ENCODE results near the gene MKNK1.

DNA sequence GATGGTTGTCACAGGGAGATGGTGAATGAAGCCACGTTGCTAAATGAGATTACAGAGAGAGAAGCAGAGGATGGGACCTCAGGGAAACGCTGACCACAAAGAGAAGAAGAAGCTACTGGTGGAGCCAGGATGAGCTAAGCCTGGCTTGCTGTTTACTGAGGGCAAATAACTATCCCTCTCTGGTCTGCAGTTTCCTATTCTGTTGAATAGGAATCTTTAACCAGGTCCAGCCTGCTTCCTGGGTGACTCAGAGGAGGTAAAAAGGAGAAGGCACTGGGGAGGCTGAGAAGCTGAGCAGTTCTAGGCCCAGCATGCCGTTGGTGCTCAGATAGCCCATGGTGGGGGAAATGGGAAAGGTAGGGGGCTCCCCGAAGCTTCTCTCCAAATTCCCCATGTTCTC lies 84.9 kb downstream of the MKNK1 start:
- TF ChIP-seq EP300 (IDR thresholded peaks at IDR 0.05; ENCODE audit: borderline replicate concordance in 1 of 2, low read depth in 1 of 2, low read length in 1 of 2) (no peak), POLR2AphosphoS5 (IDR thresholded peaks at IDR 0.05; ENCODE audit: low read depth, low read length) (no peak), YY1 (IDR thresholded peaks at IDR 0.05; ENCODE audit: low read depth) (no peak), NFIC (IDR thresholded peaks at IDR 0.05; ENCODE audit: borderline replicate concordance) (no peak), EZH2phosphoT487 (IDR thresholded peaks at IDR 0.05; ENCODE audit: borderline replicate concordance, low read depth) (no peak)
- TF ChIP-seq, protein P1, sequence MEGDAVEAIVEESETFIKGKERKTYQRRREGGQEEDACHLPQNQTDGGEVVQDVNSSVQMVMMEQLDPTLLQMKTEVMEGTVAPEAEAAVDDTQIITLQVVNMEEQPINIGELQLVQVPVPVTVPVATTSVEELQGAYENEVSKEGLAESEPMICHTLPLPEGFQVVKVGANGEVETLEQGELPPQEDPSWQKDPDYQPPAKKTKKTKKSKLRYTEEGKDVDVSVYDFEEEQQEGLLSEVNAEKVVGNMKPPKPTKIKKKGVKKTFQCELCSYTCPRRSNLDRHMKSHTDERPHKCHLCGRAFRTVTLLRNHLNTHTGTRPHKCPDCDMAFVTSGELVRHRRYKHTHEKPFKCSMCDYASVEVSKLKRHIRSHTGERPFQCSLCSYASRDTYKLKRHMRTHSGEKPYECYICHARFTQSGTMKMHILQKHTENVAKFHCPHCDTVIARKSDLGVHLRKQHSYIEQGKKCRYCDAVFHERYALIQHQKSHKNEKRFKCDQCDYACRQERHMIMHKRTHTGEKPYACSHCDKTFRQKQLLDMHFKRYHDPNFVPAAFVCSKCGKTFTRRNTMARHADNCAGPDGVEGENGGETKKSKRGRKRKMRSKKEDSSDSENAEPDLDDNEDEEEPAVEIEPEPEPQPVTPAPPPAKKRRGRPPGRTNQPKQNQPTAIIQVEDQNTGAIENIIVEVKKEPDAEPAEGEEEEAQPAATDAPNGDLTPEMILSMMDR (IDR thresholded peaks at IDR 0.05): no peak
- TF ChIP-seq, protein P2, sequence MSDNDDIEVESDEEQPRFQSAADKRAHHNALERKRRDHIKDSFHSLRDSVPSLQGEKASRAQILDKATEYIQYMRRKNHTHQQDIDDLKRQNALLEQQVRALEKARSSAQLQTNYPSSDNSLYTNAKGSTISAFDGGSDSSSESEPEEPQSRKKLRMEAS (IDR thresholded peaks at IDR 0.05; ENCODE audit: low read depth): no peak

Data from SK-N-SH (cell line).